IMR-90 (cell line): ENCODE measurements around the gene KRT32.

Experiments used
- POLR2A ChIP-seq: IDR thresholded peaks from 2 replicates; pipeline ENCODE4 v1.6.1; 2012; ENCODE audit warnings: mild to moderate bottlenecking, low read depth, low read length
- RAD21 ChIP-seq: IDR thresholded peaks from 2 replicates; pipeline ENCODE4 v1.6.1; 2012; ENCODE audit warnings: low read length, improper control_type of control experiment
- RCOR1 ChIP-seq: IDR thresholded peaks from 2 replicates; pipeline ENCODE4 v1.6.1; 2012; ENCODE audit warnings: mild to moderate bottlenecking, low read length, improper control_type of control experiment; ENCODE audit not compliant: insufficient replicate concordance
- TF ChIP-seq, protein P1 (sequence below): conservative IDR thresholded peaks from 2 replicates; pipeline ENCODE4 v1.5.1; 2012; ENCODE audit warnings: mild to moderate bottlenecking, low read depth, low read length, improper control_type of control experiment

DNA sequence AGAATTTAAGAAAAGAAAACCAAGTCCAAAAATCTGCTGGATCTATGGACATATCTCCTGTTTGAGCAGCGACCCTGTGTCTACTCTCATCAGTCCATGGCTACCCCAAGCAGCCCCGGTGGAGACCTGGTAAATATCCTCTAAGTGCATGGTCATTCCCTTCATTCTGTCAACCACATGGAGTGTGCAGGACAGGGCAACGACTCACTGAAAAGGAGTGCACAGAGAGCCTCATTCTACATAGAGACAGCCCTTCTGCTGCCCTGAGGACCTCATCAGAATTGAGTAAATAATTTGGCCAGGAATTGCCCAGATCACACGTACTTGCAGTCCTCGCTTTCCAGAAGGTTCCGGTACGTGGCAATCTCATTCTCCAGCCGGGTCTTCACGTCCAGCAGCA, 29.4 kb downstream of the KRT32 start:
- TF ChIP-seq, protein P1, sequence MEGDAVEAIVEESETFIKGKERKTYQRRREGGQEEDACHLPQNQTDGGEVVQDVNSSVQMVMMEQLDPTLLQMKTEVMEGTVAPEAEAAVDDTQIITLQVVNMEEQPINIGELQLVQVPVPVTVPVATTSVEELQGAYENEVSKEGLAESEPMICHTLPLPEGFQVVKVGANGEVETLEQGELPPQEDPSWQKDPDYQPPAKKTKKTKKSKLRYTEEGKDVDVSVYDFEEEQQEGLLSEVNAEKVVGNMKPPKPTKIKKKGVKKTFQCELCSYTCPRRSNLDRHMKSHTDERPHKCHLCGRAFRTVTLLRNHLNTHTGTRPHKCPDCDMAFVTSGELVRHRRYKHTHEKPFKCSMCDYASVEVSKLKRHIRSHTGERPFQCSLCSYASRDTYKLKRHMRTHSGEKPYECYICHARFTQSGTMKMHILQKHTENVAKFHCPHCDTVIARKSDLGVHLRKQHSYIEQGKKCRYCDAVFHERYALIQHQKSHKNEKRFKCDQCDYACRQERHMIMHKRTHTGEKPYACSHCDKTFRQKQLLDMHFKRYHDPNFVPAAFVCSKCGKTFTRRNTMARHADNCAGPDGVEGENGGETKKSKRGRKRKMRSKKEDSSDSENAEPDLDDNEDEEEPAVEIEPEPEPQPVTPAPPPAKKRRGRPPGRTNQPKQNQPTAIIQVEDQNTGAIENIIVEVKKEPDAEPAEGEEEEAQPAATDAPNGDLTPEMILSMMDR: no peak
- TF ChIP-seq RCOR1 (no peak), POLR2A (no peak), RAD21 (no peak)
